Bronchial epithelial cell (primary cell): Measurements from ENCODE around the gene ITGB7. TPM values are rescaled to one million over a fixed set of nuclear protein-coding genes. Genes with fewer than 3 reads are reported as not detected.

Experiments
- DNase-seq: peaks from one replicate; pipeline ENCODE4 v3.0.0-alpha.2; 2010; ENCODE audit warnings: low read depth
- FAIRE-seq: peaks from 2 replicates; lab custom pipeline; 2011; peaks lifted over from hg19 to GRCh38; lab: Jason Lieb, UNC
- H3K27me3 ChIP-seq: 2 replicates; pipeline ENCODE4 v1.5.1; 2011; ENCODE audit warnings: low read length; ENCODE audit not compliant: control insufficient read depth, insufficient read depth
- H3K36me3 ChIP-seq: 2 replicates; pipeline ENCODE4 v1.5.1; 2011; ENCODE audit warnings: low read length; ENCODE audit not compliant: control insufficient read depth, insufficient read depth
- H3K4me3 ChIP-seq: 2 replicates; pipeline ENCODE4 v1.5.1; 2011; ENCODE audit warnings: mild to moderate bottlenecking, low read depth, low read length, control low read depth
- total RNA-seq: library from RNA; depleted of rRNA; stranded (reverse); fragments of >200 nt; gene quantifications from 2 replicates; pipeline ENCODE4 v1.2.1, GENCODE V29; 2014
- TF ChIP-seq, protein P1 (sequence below): IDR thresholded peaks from 2 replicates; pipeline ENCODE4 v1.5.1; 2011; ENCODE audit warnings: mild to moderate bottlenecking, moderate library complexity, low read length, control low read depth, inconsistent platforms; ENCODE audit not compliant: insufficient read depth, severe bottlenecking

ITGB7 gene
- total RNA-seq, 1 donor from 2014 or later: 8.4 TPM

DNA sequence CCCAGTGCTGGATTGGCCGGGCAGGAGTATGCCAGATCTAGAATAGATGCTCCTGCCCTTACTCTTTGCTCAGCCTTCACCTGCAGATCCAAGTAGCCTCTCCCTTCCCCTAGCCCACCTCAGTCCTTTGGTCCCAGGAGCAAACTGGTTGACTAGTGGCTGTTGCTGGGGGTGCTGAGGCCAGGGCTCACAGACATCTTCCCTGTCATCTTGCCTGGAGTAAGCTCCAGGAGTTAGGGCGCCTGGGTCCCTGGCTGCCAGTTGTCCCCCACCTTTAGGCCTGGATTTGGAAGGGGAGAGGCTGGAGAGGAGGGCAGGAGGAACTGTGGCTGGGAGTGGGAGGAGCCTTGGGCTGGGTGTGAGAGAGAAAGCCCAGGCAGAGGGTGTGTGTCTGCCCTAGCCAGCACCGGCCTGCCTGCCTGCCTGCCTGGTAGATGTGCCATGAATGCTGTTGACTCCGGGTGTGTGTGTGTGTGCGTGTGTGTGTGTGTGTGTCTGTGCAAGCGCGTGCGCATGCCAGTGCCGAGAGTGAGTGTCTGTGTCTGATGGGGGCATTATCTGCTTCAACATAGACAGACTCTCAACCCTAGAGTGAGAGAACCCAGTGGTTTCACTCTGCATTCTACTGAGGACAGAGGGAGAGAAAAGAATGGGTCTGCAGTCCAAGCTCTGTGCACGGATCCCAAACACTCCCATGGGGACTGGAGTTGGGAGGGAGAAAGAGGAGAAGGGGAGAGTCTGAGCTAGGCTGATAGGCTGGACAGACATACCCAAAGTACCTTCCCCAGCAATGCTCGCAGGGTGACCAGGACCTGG, 25.8 kb upstream of the ITGB7 start:
- TF ChIP-seq, protein P1, sequence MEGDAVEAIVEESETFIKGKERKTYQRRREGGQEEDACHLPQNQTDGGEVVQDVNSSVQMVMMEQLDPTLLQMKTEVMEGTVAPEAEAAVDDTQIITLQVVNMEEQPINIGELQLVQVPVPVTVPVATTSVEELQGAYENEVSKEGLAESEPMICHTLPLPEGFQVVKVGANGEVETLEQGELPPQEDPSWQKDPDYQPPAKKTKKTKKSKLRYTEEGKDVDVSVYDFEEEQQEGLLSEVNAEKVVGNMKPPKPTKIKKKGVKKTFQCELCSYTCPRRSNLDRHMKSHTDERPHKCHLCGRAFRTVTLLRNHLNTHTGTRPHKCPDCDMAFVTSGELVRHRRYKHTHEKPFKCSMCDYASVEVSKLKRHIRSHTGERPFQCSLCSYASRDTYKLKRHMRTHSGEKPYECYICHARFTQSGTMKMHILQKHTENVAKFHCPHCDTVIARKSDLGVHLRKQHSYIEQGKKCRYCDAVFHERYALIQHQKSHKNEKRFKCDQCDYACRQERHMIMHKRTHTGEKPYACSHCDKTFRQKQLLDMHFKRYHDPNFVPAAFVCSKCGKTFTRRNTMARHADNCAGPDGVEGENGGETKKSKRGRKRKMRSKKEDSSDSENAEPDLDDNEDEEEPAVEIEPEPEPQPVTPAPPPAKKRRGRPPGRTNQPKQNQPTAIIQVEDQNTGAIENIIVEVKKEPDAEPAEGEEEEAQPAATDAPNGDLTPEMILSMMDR: no peak
- FAIRE-seq: no peak
- Histone ChIP-seq H3K36me3 (peaks cover 10% of the 10 kb centered on the region), H3K27me3 (no peaks in the 10 kb centered on the region), H3K4me3 (peak overlapping the region; percentile 93)
- peak; percentile 75 for DNase-seq

DNA sequence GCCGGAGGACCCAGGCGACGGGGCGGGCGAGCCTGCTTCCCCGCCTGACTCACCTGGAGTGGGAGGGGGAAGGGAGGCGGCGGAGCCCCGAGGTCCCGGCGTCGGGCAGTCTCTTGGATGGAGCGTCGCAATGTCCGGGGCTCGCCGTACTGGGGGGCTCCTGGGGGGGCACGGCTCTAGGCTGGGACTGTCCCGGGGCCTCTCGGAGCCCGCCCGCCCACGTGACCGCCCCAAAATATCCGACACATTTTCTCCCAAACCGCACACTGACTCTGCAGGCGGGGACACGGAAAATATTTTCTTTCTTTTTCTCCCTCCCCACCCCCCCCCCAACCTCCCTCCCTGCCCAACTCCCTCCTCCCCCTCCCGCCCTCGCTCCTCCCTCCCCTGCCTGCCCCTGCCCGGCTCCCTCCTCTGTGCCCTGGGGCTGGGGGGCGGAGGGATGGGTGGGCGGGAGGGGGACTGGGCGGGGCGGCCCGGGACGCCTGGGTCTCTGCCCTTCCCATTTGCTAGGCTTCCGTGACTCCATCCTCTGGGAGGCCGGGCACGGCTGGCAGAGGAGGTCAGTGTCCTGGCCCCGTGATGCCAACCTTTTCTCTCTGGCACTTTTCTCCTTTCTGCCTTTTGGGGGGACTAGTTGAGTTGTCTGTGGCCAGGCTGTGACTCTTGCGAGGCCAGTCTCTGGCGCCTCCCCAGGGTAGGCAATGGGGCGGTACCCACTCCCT, 25.0 kb upstream of the ITGB7 start, which contains the start of gene RARG:
Gene RARG, minus strand, starts transcription at position 289 of the 725 bp plus-strand sequence. CDS start 4,664 bp downstream, outside the sequence.
- peak; percentile 68 for DNase-seq
- Histone ChIP-seq H3K36me3 (peaks cover 14% of the 10 kb centered on the region), H3K4me3 (peak within 1 kb of the TSS; percentile 93), H3K27me3 (no peaks in the 10 kb centered on the region)
- TF ChIP-seq, protein P1: no peak
- no peak for FAIRE-seq

DNA sequence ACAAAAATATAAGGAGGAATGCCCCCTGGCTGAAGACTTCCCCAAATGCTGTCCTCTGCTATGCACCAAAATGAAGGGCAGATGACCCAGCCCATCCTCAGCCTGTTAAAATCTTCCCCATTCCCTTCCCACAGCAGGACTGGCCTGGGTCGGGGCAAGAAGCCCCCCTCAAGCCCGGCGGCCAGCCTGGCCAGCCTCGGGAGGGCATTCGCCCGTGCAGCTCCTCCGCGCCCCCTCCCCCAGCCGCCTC, 24.5 kb upstream of the ITGB7 start:
- FAIRE-seq (no peak), DNase-seq (no peak)
- no peaks in the 10 kb centered on the region for H3K27me3 ChIP-seq
- peak overlapping the region; percentile 93 for H3K4me3 ChIP-seq
- H3K36me3 ChIP-seq: peaks cover 17% of the 10 kb centered on the region
- TF ChIP-seq, protein P1: no peak

DNA sequence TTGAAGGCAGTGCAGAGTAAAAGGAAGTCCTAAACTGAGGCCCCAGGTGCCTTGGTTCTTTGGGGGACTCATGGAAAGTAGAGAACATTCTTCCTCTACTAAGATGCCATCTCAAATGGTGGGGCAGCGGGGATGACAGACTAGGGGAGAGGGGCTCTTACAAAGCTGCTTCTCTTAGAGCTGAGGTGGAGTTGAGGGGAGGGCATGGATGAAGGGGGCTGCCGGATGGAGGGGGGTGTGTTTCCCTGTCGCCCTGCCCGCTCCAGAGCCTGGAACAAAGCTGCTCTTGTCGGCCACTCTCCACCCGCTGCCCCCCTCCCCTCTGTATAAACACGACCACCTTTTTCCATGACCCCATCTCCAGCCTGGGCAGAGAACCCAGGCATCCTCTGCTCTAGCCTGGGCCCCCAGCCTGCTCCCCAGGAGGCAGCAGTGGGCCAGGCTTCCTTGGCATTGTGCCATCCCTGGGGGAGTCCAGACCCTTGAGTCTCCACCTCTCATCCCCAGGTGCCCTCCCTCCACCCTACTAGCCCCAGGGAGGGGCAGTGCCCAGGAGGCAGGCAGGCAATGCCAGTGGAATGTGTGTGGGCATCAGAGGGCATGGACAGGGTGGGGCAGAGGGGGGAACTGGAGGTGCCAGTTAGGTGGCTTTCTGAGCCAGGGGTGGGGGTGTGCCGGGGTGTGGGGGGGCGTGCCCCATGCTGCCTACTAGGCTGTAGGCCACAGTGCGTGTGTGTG, 23.2 kb upstream of the ITGB7 start:
- DNase-seq: peak; percentile 73
- Histone ChIP-seq H3K27me3 (no peaks in the 10 kb centered on the region), H3K36me3 (peaks cover 18% of the 10 kb centered on the region), H3K4me3 (peak overlapping the region; percentile 93)
- TF ChIP-seq, protein P1: no peak
- no peak for FAIRE-seq

DNA sequence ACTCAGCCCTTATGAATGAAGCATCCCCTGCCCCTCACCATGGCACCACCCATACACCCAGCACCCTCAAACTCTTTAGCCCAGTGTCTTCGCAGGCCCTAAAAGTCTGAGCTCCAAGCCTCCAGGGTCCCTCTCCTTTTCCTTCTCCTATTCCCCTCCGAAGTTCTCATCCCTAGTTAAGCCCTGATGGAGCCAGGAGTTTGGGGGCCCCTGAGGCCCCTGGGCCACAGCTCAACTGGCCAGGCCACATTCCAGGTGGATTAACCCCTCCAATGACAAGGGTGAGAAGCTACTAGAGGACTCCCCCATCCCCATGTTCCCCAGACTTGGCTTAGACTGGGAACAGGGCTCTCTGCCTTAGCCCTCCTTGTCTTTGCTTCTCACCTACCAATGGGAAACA, 22.4 kb upstream of the ITGB7 start:
- Histone ChIP-seq H3K36me3 (peaks cover 22% of the 10 kb centered on the region), H3K4me3 (peak overlapping the region; percentile 93), H3K27me3 (no peaks in the 10 kb centered on the region)
- DNase-seq (no peak), FAIRE-seq (no peak)
- TF ChIP-seq, protein P1: no peak
